Measurements from ENCODE around the gene RBP5.

The RBP5 gene

GRCh38 chr12:7101694-7102131 lies 27.0 kb downstream of the RBP5 start:
- no peak for TF ChIP-seq CTCF (IDR thresholded peaks at IDR 0.05)

GRCh38 chr12:7101047-7101693 lies 27.5 kb downstream of the RBP5 start:
- no peak for TF ChIP-seq CTCF (IDR thresholded peaks at IDR 0.05)

- TF ChIP-seq CTCF (IDR thresholded peaks at IDR 0.05): no peak
Measured at GRCh38 chr12:7100239-7100638, 28.4 kb downstream of the RBP5 start.

GRCh38 chr12:7099290-7099996 lies 29.2 kb downstream of the RBP5 start:
- TF ChIP-seq CTCF (IDR thresholded peaks at IDR 0.05): no peak

- no peak for TF ChIP-seq CTCF (IDR thresholded peaks at IDR 0.05)
Measured at GRCh38 chr12:7096979-7097378, 31.7 kb downstream of the RBP5 start.

DNA sequence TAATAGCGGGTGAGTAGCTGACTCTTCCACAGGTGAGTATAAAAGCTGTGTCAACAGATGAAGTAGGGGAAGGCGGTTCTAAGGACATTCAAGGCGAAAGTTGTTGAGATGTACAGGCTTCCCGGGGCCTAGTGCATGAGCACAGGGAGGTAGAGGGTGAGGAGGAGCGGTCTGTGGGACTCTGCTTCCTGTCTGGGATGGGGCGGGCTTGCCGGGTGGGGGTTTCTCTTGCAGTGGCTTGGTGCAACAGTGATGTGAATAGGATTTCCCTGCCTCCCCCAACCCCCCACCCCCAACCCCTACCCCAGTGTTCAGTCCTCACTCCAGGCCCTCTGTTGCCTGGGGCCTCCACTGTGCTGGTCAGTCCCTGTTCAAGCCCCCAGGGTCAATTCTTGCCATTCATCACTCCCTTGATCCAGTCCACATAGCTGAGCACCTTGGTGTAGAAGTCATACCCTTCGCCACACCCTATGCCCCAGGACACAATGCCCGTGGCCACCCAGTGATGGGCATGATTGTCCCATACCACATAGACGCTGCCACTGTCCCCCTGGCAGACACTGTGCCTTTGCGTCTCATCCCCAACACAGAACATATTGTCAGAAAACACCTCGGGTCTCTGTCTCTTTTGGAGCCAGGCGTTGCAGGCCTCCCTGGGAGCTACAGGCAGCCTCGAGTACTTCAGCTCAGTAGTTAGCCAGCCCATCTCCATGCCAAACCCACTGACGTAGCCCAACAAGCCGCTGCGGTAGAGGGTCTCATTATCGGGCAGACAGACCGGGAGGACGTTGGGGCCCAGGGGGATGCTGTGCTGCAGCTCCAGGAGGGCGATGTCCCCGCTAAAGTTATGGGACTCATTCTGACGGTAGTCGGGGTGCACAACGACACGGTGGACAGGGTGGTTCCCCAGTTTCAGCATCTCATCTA lies 32.4 kb downstream of the RBP5 start:
- TF ChIP-seq CTCF (IDR thresholded peaks at IDR 0.05): no peak

- TF ChIP-seq CTCF (IDR thresholded peaks at IDR 0.05): no peak
Measured at GRCh38 chr12:7093892-7094291, 34.8 kb downstream of the RBP5 start.

All from LNCAP (cell line).